ENCODE results near the gene TEF. TPM values are rescaled to one million over a fixed set of nuclear protein-coding genes. Genes with fewer than 3 reads are reported as not detected.

TEF gene
- total RNA-seq, 1 experiment from 2014 or later = 3.9 TPM

GRCh38 chr22:41355895-41356294 lies 25.8 kb upstream of the TEF start:
- no peaks in the 10 kb centered on the region for H3K27me3 ChIP-seq (replicated peaks; ENCODE audit: insufficient read depth, low read depth, low read length, poor library complexity)
- BruUV-seq (replicated peaks) = no TSS peak
- H3K9me3 ChIP-seq (ENCODE audit: low read depth, low read length, poor library complexity, severe bottlenecking) = no peaks in the 10 kb centered on the region
- no peaks in the 10 kb centered on the region for H3K4me1 ChIP-seq (ENCODE audit: insufficient read depth, low read length, poor library complexity, severe bottlenecking)
- CTCF ChIA-PET = no interaction called here
- intact Hi-C loops (cut with micrococcal nuclease; ENCODE audit: unreplicated experiment) = no loop called here
- H3K36me3 ChIP-seq (ENCODE audit: insufficient read depth, low read length, poor library complexity, severe bottlenecking) = peaks cover 52% of the 10 kb centered on the region
- no peak for TF ChIP-seq EZH2 (IDR thresholded peaks at IDR 0.05; ENCODE audit: borderline replicate concordance, low read depth, low read length, poor library complexity, severe bottlenecking)
- H3K4me3 ChIP-seq (ENCODE audit: low read depth, low read length, poor library complexity, severe bottlenecking) = no peak overlapping the region
- no peak overlapping the region for H3K27ac ChIP-seq (ENCODE audit: low read depth, low read length, poor library complexity, severe bottlenecking)
- no peak for DNase-seq (ENCODE audit: low spot score)
- POLR2A ChIA-PET (ENCODE audit: low non-redundant PET) = no interaction called here

GRCh38 chr22:41356430-41357028 lies 25.2 kb upstream of the TEF start:
- ChIA-PET CTCF (no interaction called here), POLR2A (ENCODE audit: low non-redundant PET) (no interaction called here)
- Histone ChIP-seq H3K9me3 (ENCODE audit: low read depth, low read length, poor library complexity, severe bottlenecking) (no peaks in the 10 kb centered on the region), H3K4me1 (ENCODE audit: insufficient read depth, low read length, poor library complexity, severe bottlenecking) (no peaks in the 10 kb centered on the region), H3K36me3 (ENCODE audit: insufficient read depth, low read length, poor library complexity, severe bottlenecking) (peaks cover 47% of the 10 kb centered on the region), H3K4me3 (ENCODE audit: low read depth, low read length, poor library complexity, severe bottlenecking) (no peak overlapping the region), H3K27me3 (replicated peaks; ENCODE audit: insufficient read depth, low read depth, low read length, poor library complexity) (no peaks in the 10 kb centered on the region), H3K27ac (ENCODE audit: low read depth, low read length, poor library complexity, severe bottlenecking) (no peak overlapping the region)
- no TSS peak for BruUV-seq (replicated peaks)
- TF ChIP-seq EZH2 (IDR thresholded peaks at IDR 0.05; ENCODE audit: borderline replicate concordance, low read depth, low read length, poor library complexity, severe bottlenecking) (no peak), CTCF (conservative IDR thresholded peaks at IDR 0.05; ENCODE audit: low read depth, low read length) (no peak)
- no peak for DNase-seq (ENCODE audit: low spot score)
- intact Hi-C loops (cut with micrococcal nuclease; ENCODE audit: unreplicated experiment) = no loop called here

GRCh38 chr22:41357191-41357590 lies 24.6 kb upstream of the TEF start:
- BruUV-seq (replicated peaks) = no TSS peak
- H3K4me3 ChIP-seq (ENCODE audit: low read depth, low read length, poor library complexity, severe bottlenecking) = no peak overlapping the region

More at GRCh38 chr22:41357191-41357590, 24.6 kb upstream of the TEF start:
- no peak for DNase-seq (ENCODE audit: low spot score)
- Histone ChIP-seq H3K36me3 (ENCODE audit: insufficient read depth, low read length, poor library complexity, severe bottlenecking) (peaks cover 40% of the 10 kb centered on the region), H3K27ac (ENCODE audit: low read depth, low read length, poor library complexity, severe bottlenecking) (no peak overlapping the region), H3K27me3 (replicated peaks; ENCODE audit: insufficient read depth, low read depth, low read length, poor library complexity) (no peaks in the 10 kb centered on the region), H3K9me3 (ENCODE audit: low read depth, low read length, poor library complexity, severe bottlenecking) (no peaks in the 10 kb centered on the region), H3K4me1 (ENCODE audit: insufficient read depth, low read length, poor library complexity, severe bottlenecking) (no peaks in the 10 kb centered on the region)
- intact Hi-C loops (cut with micrococcal nuclease; ENCODE audit: unreplicated experiment) = no loop called here
- TF ChIP-seq EZH2 (IDR thresholded peaks at IDR 0.05; ENCODE audit: borderline replicate concordance, low read depth, low read length, poor library complexity, severe bottlenecking) = no peak
- TF ChIP-seq CTCF (conservative IDR thresholded peaks at IDR 0.05; ENCODE audit: low read depth, low read length) = no peak
- POLR2A ChIA-PET (ENCODE audit: low non-redundant PET) = no interaction called here
- CTCF ChIA-PET = no interaction called here
